TTC549 (cell line): ENCODE data around the gene TMEM45B.
"Not testable (repeated sequence)": the region's sequence is repeated elsewhere in the genome, so short reads cannot be mapped to it uniquely, and the experiment has no call there.

Experiments
- FAIRE-seq: peaks from 2 replicates; lab custom pipeline; 2012; peaks lifted over from hg19 to GRCh38; lab: Jason Lieb, UNC

Gene TMEM45B

DNA sequence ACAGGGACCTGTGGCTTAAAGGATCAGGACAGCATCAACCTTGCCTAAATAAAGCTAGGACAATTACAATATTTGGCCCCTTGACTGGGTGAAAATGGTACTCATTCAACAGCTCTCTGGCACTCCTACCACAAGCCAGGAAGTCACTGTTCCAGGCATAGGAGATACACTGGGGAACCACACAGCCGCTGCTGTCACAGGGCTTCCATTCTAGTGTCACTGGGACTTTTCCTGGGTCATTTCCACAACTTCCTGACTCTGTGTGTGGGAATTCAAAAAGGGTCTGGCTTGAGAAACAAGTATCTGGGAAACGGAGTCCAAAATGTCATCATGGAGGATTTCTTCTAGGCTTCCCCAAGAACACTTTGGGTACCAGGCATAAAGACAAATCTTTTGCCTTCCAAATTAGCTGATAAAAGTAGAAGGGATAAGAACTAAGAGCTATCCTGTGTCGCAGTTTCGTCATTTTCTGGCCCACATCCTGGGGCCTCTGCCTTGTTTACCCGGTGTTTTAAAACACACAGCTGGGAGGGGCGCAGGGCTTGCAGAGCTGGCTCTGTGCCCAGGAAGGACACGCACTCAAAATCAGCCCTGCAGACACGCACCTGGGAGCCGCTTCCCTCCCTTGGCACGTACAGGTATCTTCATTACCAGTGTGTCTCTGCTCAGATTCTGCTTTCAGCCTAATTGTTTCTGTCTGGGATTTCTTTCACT, 38.0 kb downstream of the TMEM45B start:
- no peak for FAIRE-seq

DNA sequence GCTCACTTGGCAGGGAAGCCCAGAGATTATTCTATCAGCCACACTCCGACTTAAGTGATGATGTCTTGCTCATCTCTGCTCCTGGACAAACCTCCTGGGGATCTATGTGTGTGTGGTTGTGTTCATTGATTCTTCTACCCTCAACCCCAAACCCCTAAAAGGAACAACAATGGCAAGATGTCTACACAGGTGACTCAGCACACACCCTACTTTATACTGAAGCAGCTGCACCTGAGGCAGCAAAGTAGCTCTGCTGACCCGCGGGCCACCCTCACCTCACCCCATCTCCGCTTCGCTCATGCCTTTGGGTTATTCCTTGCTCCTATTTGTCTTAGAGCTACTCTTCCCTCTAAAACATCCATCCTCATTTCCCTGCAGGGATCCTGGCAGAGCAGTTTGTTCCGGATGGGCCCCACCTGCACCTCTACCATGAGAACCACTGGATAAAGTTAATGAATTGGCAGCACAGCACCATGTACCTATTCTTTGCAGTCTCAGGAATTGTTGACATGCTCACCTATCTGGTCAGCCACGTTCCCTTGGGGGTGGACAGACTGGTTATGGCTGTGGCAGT, 38.7 kb downstream of the TMEM45B start:
- no peak for FAIRE-seq

DNA sequence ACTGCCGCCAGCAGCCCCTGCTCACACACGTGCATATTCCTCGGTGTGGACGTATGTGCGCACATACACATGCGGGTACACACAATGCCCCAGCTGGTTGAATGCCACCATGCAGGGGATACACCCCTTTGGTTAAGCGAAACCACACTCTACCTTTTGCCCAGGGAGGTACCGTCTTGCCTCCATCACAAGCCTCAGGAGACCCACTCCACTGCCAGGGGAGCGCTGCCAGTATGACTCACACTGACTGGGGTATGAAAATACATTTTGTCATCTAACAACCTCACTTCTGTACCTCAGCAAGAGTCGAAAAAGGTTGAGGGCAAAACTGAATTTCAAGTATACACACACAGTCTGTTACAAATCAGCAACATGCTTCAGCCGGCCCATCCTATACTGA, 39.4 kb downstream of the TMEM45B start:
- no peak for FAIRE-seq

DNA sequence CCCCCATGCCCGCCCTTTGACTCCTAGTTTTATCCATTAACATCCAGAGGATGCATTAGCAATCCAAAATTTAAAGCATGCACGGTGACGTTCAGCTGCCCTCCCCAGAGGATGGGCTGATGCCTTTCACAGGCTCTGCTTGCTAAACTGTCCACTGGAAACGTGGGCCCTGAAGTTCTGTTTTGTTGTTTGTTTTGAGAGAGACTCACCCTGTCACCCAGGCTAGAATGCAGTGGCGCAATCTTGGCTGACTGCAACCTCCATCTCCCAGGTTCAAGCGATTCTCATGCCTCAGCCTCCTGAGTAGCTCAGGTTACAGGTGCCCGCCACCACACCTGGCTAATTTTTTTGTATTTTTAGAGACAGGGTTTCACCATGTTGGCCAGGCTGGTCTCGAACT, 40.4 kb downstream of the TMEM45B start:
- no peak for FAIRE-seq

DNA sequence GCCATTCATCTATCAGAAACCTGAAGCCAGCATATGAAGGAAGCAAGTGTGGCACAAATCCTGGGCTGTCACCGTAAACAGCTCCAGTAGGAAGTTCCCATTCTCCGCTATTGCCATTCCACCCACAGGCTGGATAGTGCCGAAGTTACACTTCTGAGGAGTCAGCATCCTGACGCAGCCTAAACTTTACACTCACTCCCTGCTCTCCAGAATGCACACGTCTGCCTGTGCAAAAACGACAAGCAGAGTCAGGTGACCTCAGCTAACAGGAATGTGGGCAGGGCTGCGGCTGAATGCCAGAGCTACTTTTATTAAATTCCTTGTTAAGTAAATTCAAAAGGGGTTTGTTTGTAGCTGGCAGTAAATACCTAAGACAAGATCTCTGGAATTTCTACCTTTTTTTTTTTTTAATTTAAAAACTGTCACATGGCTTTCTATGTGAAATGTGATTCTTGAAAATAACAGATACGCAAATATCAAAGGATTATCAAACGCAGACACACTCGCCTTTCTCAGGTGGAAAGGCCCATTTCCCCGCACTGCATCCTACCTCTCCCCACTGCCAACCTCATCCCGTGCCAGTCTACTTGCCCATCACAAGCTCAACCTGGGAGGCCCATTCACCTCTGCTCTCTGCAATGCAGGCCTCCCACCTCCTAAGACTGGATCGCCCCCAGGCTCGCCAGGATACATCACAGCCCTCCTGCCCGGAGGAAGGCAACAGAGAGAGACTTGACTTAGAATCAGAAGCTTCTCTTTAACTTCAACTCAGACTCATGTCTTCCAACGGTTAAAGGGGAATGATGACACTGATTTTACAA, 46.3 kb downstream of the TMEM45B start:
- no peak for FAIRE-seq

DNA sequence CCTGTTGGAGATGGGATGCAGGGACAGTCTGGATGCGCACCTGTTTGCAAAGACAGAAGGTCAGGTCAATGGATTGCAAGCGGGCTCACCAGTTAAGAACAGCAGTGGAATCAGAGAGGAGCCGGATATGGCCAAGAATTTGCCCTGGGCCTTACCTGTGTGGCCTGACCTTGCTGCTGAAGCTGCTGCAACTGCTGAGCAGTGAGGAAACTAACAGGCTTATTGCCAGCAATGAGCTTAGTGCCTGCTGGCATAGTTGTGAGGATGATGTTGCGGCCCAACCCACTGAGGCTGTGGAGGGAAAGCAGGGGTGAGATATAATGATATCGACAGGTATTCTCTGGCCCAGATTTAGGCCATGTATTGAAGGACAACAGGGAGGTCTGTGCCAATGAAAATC, 49.2 kb downstream of the TMEM45B start:
- no peak for FAIRE-seq

DNA sequence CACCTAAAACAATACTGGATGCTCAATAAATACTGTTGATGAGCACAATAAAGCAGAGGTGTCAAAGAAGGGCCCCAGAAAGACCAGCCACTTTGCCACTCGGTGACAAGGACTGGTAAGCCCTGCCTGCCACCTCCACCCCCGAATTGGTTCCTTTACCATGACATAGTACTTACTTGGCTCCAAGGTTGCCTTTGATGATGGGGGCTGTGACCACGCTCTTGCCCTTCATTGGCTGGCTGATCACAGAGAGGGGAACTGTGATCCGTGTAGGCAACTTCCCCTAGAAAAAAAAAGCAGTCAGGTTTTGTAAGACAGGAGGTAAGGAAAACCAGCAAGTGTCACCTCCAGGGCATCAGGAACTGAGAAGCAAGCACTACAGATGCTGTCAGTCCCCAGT, 50.1 kb downstream of the TMEM45B start:
- FAIRE-seq = no peak

DNA sequence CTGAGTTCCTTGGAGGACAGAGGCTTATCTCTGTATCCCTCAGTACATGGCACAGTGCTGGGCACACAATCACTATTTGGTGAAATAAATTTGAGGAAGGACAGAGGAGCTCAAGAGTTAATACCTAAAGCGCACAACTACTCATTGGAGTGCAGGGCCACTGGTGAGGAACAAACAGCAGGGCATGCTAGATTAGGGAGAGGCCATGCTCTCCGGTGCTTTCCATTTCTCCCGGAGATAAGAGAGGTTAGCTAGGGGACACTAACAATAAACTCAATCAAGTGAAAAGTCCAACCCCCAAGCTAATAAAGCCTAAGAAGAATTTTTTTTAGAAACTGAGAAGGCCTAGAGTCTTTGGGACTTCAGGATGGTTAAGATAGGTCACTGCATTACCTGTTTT, 50.7 kb downstream of the TMEM45B start:
- FAIRE-seq = no peak

DNA sequence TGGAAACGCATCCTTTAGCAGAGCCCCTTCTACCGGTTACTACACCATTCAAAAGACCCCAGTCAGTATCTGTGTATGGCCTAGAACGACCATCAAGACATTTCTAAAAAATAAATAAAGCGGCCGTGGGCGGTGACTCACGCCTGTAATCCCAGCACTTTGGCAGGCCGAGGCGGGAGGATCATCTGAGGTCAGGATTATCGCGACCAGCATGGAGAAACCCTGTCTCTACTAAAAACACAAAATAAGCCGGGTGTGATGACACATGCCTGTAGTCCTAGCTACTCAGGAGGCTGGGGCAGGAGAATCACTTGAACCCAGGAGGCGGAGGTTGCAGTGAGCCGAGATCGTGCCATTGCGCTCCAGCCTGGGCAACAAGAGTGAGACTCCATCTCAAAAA, 53.0 kb downstream of the TMEM45B start:
- FAIRE-seq = not testable (repeated sequence)

DNA sequence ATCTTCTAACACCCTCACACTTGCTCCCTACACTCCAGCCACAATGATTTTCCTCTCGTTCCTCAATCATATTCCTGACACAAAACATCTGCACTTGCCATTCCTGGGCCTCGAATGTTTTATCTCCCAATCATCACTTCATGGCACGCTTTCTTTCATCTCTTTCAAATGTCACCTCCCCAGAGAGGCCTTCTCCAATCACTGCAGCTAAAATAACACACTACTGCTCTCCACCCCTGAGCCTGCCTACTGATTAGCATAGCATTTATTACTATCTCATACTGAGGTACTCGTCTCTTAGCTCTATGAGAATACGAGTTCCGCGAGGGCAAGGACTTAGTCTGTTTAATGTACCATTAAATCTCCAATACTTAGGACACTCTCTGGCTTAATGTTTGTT, 56.3 kb downstream of the TMEM45B start:
- FAIRE-seq = no peak

DNA sequence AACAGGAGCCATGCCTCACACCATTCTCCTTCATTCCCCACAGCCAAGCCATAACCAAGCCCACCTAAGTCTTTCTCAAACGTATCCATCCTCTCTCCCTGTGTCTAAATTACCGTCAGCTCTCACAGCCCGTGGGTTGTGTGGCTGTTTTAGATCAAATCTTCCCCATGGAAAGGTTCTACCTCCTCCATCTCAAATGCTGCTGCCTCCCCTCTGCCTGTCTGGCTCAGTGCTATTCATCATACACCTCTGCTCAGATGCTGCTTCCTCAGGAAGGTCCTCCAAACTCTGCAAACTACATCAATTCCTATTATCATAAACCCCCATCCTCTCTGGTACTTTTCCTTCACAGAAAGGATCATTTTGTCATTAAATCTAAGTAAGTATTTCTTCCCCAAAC, 64.7 kb downstream of the TMEM45B start:
- no peak for FAIRE-seq

DNA sequence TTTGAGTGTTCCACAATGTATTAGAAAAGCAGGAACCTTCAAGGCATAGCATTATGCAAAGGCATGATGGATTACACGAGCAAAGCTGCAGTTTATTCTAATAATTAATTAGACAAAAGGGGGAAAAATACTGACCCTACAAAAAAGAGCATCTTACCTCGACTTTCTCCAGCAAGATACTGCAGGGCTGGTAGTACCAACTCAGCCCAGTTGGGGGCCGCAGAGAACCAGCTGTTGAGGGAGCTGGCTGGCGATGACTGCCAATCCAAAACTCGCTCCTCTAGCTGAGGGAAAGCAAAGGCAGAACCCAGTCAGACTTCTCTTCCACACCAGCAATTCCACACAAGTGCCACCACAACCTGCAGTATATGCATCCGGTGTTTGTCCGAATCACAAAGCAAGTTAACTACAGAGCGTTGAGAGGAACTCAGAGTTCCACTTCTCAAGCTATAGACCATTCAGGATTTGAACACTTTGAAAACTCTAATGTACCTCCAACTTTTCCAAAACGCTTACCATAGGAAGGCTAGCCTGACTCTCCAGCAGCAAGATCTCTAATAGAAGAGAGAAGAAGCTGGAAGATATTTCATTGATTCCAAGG, 66.0 kb downstream of the TMEM45B start:
- no peak for FAIRE-seq

DNA sequence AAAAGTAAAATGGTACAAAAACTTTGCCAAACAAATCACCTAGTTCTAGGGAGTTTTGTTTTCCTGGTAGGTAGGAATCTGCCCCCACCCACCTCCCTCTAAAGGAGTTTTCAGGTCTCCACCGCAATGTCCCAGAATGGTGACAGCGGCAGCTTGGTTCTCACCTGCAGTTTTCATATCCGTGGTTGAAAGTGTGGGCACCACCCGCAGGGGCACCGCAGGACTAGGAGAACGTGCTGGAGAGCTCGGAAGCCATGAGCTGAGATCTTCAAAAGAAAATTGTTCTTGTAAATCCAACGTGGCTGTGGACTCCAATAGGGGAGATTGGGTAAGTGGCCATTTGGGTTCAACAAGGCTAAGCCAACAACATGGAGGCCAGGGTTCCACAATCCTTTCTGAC, 68.9 kb downstream of the TMEM45B start:
- FAIRE-seq = no peak

DNA sequence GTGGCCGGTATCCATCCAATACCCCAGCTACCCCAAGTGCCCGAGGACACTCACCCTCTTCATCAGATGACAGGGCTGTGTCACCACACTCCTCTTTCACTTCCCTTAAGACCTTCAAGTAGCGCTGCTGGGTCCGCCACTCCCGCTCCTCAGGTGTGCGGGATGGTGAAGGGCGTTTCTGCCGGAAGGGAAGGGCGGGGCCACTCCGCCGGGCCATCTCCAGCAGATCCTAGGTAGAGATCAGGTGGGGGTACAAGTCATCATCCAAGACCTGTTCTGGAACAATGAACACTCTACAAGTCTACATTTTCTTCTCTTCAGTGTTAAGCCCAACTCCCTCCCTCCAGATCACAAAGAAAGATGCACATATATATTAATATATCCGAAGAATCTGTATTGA, 69.7 kb downstream of the TMEM45B start:
- no peak for FAIRE-seq

DNA sequence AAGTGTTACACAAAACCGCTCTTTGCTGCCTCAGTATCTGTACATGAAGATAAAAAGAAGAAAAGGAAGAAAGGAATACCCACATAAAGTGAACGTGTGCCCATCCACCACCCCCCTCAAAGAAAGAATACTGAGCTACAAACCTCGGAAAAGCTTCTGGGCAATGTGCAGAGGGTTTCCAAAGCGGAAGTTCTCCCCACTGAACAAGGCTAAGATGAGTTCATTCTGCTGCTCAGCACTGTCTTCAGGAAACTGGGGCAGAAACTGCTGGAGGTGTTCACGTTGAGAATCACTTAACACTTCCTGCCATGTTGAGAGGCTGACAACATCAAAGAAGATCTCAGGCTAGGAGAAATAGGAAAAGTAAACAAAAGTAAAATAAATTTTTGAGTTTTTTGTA, 72.8 kb downstream of the TMEM45B start:
- no peak for FAIRE-seq

DNA sequence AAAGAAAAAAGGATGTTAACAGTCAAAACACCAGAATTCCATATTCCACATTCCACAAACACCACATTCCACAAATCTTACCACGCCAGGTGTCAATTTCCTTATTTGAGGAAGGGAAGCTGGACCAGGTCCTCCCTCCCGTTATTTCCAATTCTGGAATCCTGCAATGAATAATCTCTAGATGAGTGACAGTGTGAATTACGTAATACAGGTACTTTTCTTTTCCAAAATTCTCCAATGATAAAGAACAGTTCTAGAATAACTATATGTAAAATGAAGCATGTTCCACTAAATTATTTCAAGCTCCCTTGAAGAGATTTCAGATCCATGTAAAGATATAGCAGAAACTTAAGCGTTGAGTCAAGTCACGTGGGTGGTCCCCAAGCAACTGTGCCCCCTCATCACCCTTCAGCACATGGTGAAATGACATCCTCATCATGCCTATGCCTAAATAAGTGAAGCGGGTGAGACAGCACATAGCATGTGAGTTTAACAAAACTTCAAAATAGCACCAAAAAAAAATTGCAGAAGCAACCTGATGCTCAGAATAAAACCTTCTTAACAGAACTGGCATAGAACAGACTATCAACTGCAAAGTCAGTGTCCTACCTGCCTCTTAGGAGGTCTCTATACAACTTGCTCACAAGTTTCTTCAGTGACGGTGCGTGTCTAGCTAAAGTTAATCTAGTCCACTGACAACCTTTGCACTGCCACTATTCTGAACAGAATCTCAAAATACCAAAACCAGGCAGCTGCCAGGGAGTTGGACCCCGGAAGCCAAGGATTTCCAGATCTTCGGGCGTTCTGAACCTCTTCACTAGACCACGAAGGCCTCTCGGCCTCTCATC, 78.9 kb downstream of the TMEM45B start:
- FAIRE-seq = no peak

DNA sequence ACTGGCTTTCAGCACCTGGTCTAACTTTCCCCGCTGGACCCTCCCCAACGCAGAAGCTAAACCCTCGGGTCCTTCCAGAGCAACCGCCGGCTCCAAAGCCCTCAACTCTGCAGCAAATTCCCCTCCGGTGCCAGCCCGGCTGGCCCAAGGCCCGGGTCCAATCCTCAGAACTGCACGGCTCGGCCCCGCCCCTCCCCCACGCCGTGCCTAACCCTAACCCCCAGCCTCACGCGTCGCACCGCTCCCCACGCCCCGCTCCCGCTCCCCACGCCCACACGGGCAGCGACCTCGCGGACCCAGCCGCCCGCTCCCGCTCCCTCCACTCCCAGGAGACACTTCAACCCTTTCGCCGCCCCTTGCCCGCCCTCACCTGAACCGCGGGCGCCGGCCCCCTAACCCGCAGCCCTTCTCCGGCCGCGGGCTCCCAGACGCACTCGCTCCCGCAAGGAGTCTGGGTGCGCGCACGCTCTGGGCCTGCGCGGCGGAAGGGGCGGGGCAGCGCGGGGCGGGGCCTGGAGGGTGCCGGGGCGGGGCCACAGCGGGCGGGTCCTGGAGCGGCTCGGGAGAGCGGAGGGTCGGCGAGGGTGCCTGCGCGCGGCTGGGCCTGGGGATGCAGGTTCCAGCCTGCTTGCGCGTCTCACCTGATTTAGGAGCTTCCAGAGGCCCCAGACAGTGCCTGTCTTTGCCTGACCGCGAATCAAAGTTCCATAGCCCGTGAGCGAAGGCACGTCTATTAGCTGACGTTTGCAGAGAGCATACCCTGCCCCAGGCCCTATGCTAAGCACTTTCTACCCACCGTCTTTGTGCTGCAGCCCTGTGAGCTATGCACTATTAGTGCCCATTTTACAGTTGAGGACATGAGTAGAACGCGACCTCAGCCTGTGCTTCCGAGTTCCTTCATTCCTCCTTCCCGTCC, 79.7 kb downstream of the TMEM45B start, which contains the start of gene NFRKB:
TSS of gene NFRKB (minus strand) at position 453 of the 916 bp plus-strand sequence. CDS start 2,729 bp downstream, outside the sequence.
- no peak for FAIRE-seq

DNA sequence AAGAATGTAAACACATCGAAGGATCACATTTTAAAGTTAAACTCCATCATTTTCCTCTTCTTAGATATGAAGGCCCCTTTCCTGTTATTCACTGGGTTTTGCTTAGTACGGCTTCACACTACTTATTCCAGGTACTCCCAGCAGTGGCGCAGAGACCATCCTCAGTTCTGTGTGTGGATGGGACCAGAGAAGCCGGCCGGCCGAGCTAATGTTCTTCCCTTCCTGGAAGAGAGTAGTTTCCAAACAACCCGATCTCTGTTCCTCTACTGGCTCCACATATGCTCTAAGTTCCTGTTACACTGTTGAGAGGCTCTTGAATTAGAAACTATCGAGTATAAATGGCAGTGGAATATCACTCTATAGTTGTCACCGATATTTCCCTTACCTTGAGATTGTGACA, 80.4 kb downstream of the TMEM45B start:
- FAIRE-seq = no peak

DNA sequence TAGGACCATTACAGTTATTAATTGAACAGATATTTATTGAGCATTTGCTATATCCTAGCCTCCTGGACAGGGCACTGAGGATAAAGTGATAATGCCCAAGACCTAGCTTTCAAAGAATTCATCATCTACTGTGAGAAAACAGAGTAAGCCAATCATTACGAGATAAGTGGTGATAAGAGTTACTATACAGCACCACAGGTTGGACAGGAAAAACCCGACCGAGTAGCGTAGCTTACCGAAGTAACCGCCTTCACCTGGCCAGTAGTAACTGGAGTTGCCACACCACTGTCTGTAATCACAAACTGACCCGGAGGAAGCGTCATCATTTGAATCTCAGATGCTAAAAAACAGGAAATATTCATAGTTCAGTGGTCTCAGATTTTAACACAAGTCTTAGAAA, 89.8 kb downstream of the TMEM45B start:
- no peak for FAIRE-seq
